Suprapubic skin (tissue), 4 donors: ENCODE measurements around the gene PRRX1. TPM values are rescaled to one million over a fixed set of nuclear protein-coding genes. Genes with fewer than 3 reads are reported as not detected.

Source experiments
- DNase-seq, 2 donors: peaks; one replicate each; pipeline ENCODE4 v3.0.0-alpha.2; 2019; ENCODE audit warnings: low spot score in 2 of 2
- H3K27ac ChIP-seq: fragments of 200-600 bp; sonication (generic); one replicate; pipeline ENCODE4 v1.5.1; 2019
- H3K27me3 ChIP-seq: fragments of 200-600 bp; sonication (generic); one replicate; pipeline ENCODE4 v1.5.1; 2019
- H3K36me3 ChIP-seq: fragments of 200-600 bp; sonication (generic); one replicate; pipeline ENCODE4 v1.5.1; 2019
- H3K4me1 ChIP-seq: fragments of 200-600 bp; sonication (generic); one replicate; pipeline ENCODE4 v1.5.1; 2019
- H3K4me3 ChIP-seq: fragments of 200-600 bp; sonication (generic); one replicate; pipeline ENCODE4 v1.5.1; 2019; ENCODE audit warnings: mild to moderate bottlenecking
- H3K9me3 ChIP-seq: fragments of 200-600 bp; sonication (generic); one replicate; pipeline ENCODE4 v1.5.1; 2019
- EP300 ChIP-seq: sonication (generic); formaldehyde crosslinking; IDR thresholded peaks from one replicate; pipeline ENCODE4 v1.6.1; 2017; ENCODE audit warnings: antibody characterized with exemption
- POLR2A ChIP-seq, 2 donors: fragments of 450-650 bp; IDR thresholded peaks; one replicate each; pipeline ENCODE4 v1.6.1; 2017; ENCODE audit warnings: antibody characterized with exemption in 2 of 2, mild to moderate bottlenecking in 2 of 2, moderate library complexity in 2 of 2
- POLR2AphosphoS5 ChIP-seq, 3 donors: sonication (generic); formaldehyde crosslinking; IDR thresholded peaks; one replicate each; pipeline ENCODE4 v1.6.1; 2017; ENCODE audit warnings: antibody characterized with exemption in 3 of 3
- WGBS: methylation state at CpG from one replicate; pipeline ENCODE4 v1.1.5; 2018; 5-methylcytosine and 5-hydroxymethylcytosine counted together
- total RNA-seq, 4 donors: library from RNA; depleted of rRNA; stranded (reverse); fragments of >200 nt; gene quantifications; one replicate each; pipeline ENCODE4 v1.1.0, GENCODE V29; 2016
- TF ChIP-seq, protein P1 (sequence below), 2 donors: fragments of 200-600 bp in 1 of 2; fragments of 450-650 bp in 1 of 2; sonication (generic) in 1 of 2; IDR thresholded peaks; one replicate each; pipeline ENCODE4 v1.5.1; 2016 to 2019; ENCODE audit warnings: antibody characterized with exemption in 2 of 2, mild to moderate bottlenecking in 1 of 2, moderate library complexity in 1 of 2

PRRX1 gene
- total RNA-seq, 4 donors from 2014 or later: 14.7 to 32.5 (median 23.5) TPM

DNA sequence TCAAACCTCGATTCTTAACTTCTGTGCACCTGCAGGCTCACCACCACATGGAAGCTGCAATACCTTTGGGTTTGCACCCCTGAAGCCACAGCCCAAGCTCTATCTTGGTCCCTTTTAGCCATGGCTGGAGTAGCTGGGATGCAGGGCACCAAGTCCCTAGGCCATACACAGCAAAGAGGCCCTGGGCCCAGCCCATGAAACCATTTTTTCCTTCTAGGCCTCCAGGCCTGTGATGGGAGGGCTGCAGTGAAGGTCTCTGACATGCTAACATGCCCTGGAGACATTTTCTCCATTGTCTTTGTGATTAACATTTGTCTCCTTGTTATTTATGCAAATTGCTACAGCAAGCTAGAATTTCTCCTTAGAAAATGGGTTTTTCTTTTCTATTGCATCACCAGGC lies 79.2 kb downstream of the PRRX1 start:
- 92% methylated on average over 1 of the region's 1 CpG for WGBS
- H3K4me3 ChIP-seq: no peak overlapping the region
- H3K4me1 ChIP-seq: no peaks in the 10 kb centered on the region
- no peaks in the 10 kb centered on the region for H3K9me3 ChIP-seq
- H3K36me3 ChIP-seq: no peaks in the 10 kb centered on the region
- no peaks in the 10 kb centered on the region for H3K27me3 ChIP-seq
- no peak for DNase-seq
- H3K27ac ChIP-seq: no peak overlapping the region
- TF ChIP-seq POLR2AphosphoS5 (IDR thresholded peaks at IDR 0.05) (no peak), EP300 (no peak), POLR2A (IDR thresholded peaks at IDR 0.05) (no peak)
- TF ChIP-seq, protein P1, sequence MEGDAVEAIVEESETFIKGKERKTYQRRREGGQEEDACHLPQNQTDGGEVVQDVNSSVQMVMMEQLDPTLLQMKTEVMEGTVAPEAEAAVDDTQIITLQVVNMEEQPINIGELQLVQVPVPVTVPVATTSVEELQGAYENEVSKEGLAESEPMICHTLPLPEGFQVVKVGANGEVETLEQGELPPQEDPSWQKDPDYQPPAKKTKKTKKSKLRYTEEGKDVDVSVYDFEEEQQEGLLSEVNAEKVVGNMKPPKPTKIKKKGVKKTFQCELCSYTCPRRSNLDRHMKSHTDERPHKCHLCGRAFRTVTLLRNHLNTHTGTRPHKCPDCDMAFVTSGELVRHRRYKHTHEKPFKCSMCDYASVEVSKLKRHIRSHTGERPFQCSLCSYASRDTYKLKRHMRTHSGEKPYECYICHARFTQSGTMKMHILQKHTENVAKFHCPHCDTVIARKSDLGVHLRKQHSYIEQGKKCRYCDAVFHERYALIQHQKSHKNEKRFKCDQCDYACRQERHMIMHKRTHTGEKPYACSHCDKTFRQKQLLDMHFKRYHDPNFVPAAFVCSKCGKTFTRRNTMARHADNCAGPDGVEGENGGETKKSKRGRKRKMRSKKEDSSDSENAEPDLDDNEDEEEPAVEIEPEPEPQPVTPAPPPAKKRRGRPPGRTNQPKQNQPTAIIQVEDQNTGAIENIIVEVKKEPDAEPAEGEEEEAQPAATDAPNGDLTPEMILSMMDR (IDR thresholded peaks at IDR 0.05): no peak

DNA sequence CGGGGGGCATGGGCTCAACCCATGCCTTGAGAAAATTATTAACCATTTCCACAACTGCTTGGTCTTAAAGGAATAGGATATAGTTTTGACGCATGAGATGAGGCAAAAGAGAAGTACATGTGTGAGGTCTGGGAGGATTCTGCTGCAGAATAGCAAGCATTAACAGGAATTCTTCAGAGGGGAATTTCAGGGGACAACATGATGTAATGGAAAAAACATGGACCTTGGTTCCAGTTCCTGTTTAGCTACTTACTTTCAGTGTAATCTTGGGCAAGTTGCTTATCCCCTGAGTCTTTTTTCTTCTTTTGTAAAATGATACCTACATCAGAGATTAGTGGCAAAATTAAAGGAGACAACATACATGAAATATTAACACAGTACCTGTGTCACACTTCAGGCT lies 85.6 kb downstream of the PRRX1 start:
- TF ChIP-seq POLR2A (IDR thresholded peaks at IDR 0.05) (no peak), POLR2AphosphoS5 (IDR thresholded peaks at IDR 0.05) (no peak), EP300 (no peak)
- TF ChIP-seq, protein P1 (IDR thresholded peaks at IDR 0.05): no peak
- Histone ChIP-seq H3K27me3 (no peaks in the 10 kb centered on the region), H3K9me3 (no peaks in the 10 kb centered on the region), H3K27ac (no peak overlapping the region), H3K4me1 (no peaks in the 10 kb centered on the region), H3K36me3 (no peaks in the 10 kb centered on the region), H3K4me3 (no peak overlapping the region)
- no peak for DNase-seq
- 48% methylated on average over 2 of the region's 2 CpGs for WGBS

DNA sequence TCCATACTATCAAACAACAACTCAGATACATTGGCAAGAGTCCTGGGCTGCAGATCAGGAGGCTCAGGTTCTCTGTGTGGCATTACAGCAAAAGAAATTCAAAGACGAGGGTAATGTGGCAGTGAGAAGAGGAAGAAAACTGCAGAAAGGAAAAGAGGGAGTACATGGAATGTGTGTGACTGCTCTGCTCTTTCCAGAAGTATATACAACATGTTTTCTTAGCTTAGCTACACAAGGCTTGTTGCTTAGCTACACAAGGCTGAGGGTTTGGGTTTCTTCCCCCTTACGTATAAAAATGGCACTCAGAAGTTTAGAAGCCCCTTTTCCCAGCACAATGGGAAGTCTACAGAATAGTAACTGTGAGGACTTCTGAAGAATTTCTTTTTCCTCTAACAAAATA lies 86.0 kb downstream of the PRRX1 start:
- H3K36me3 ChIP-seq: no peaks in the 10 kb centered on the region
- no peak for TF ChIP-seq EP300
- TF ChIP-seq POLR2A (IDR thresholded peaks at IDR 0.05): no peak
- no peak for TF ChIP-seq POLR2AphosphoS5 (IDR thresholded peaks at IDR 0.05)
- TF ChIP-seq, protein P1 (IDR thresholded peaks at IDR 0.05): no peak
- no peak for DNase-seq
- 72% methylated on average over 2 of the region's 2 CpGs for WGBS
- no peaks in the 10 kb centered on the region for H3K4me1 ChIP-seq
- H3K27me3 ChIP-seq: no peaks in the 10 kb centered on the region
- H3K4me3 ChIP-seq: no peak overlapping the region
- H3K27ac ChIP-seq: no peak overlapping the region
- H3K9me3 ChIP-seq: no peaks in the 10 kb centered on the region

DNA sequence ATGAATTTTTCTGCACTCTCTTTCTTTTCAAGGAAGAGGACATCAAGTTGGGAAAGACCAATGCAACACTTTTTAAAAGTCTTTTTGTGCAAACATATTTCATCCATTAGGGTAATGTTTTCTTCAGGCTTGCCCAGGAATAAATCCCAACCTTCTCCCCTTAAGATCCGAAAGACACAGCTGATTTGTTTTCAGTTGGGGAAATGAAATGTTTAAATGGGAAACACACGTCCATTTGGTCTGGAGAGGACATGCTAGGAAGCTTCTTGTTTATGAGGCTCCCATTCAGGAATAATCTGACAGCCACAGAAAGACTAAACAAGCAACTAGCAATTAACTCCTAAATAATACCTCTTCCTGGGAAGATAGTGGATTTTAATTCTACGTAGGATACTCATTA lies 91.9 kb downstream of the PRRX1 start:
- H3K9me3 ChIP-seq: no peaks in the 10 kb centered on the region
- DNase-seq: no peak
- no peaks in the 10 kb centered on the region for H3K4me1 ChIP-seq
- no peak overlapping the region for H3K27ac ChIP-seq
- TF ChIP-seq EP300 (no peak), POLR2A (IDR thresholded peaks at IDR 0.05) (no peak), POLR2AphosphoS5 (IDR thresholded peaks at IDR 0.05) (no peak)
- TF ChIP-seq, protein P1 (IDR thresholded peaks at IDR 0.05): no peak
- H3K27me3 ChIP-seq: no peaks in the 10 kb centered on the region
- no peaks in the 10 kb centered on the region for H3K36me3 ChIP-seq
- H3K4me3 ChIP-seq: no peak overlapping the region
- WGBS: 56% methylated on average over 3 of the region's 3 CpGs

DNA sequence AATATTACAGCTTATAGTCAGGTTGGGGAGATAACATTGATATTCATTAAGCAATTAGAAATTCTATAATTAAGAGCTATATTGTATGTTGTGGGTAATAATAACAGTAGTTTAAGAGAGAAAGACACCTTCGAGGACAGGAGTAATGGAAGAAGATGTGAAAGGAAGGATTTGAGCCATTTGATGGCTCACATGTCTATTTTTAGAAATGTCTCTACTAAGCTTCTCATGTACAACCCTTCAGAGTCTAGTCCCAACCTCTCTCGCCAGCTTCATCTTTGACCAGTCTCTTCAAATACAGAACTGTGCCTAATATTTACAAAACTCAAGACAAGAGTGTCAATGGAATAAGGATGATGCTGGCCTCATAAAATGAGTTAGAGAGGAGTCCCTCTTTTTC lies 95.1 kb downstream of the PRRX1 start:
- TF ChIP-seq POLR2AphosphoS5 (IDR thresholded peaks at IDR 0.05) (no peak), POLR2A (IDR thresholded peaks at IDR 0.05) (no peak), EP300 (no peak)
- TF ChIP-seq, protein P1 (IDR thresholded peaks at IDR 0.05): no peak
- DNase-seq: no peak
- no peaks in the 10 kb centered on the region for H3K27me3 ChIP-seq
- H3K27ac ChIP-seq: no peak overlapping the region
- H3K4me1 ChIP-seq: no peaks in the 10 kb centered on the region
- no peaks in the 10 kb centered on the region for H3K36me3 ChIP-seq
- no peak overlapping the region for H3K4me3 ChIP-seq
- H3K9me3 ChIP-seq: no peaks in the 10 kb centered on the region
- WGBS: 71% methylated on average over 2 of the region's 2 CpGs
